Measurements from ENCODE around the gene ATG2B.

ATG2B gene

GRCh38 chr14:96362965-96363750 lies at the start of gene ATG2B, which contains the start of gene GSKIP:
ATG2B (minus strand) TSS chr14:96363341; CDS start chr14:96362976, 365 bp downstream.
GSKIP (plus strand) TSS chr14:96363526; CDS start chr14:96382248, 18,722 bp downstream.
- peak; percentile 97 for DNase-seq

DNA sequence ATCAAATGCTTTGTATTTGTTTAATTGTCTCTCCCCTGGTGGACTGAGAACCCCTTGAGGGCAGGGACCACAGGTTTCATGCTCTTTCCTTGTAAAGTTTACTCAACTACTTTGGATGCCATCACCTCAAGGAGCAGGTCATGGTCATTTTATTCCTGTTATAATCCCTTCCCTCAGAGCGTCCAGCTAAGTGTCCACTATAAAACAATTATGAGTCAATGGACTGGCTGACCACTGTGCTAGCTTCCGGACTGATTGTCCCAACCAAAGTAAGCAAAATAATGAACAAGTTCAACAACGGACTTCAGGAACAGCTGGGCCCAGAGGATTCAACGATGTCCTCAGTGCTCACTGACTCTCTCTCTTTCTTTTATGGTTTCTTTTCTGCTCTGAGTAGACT lies 47.0 kb upstream of the ATG2B start:
- DNase-seq, result no peak

- no peak for DNase-seq
Measured at GRCh38 chr14:96409701-96410100, 46.6 kb upstream of the ATG2B start.

- no peak for DNase-seq
Measured at GRCh38 chr14:96408608-96409007, 45.5 kb upstream of the ATG2B start.

DNA sequence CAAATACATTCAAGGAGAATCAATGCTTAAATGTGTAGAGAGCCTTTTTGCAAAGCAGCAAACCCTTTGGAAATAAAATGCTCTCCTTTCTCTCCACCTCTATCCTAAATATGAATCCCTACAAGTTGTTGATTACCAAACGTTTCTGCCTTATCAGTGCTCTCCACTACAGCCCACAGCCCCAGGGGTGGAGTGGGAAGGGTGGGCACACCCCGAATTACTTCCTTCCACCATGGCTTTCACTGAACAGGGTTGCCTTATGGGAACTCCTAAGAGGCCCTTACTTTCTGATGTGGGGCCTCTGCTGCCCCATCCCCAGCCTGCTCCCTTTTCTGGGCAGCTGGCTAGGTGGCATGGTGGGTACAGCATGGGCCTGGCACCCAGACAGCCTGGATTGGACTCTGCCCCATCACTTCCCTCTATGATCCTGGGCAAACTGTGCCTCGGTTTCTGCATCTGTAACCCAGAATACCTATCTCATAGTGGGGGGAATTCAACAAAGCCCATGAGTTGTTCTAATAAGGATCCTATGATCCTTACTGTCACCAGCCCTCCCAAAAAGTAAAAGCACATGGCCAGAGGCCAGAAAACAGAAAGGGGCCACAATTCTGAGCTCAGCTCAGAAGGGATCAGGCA lies 44.9 kb upstream of the ATG2B start:
- no peak for DNase-seq

DNA sequence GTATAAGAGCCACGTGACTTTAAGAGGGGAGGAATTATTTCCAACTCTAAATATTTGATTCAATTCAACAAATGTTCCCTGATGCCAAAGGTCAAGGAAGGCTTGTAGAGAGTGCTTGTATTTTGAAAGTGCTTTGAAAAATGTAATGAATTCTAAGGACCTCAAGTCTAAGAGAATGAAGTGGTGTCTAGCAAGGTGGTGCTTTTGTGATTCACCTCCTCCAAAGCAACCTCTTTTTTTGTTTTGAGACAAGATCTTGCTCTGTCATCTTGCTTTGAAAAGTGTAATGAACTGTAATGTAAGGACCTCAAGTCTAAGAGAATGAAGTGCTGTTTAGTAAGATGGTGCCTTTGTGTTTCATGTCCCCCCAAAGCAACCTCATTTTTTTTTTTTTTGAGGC lies 42.5 kb upstream of the ATG2B start:
- no peak for DNase-seq

DNA sequence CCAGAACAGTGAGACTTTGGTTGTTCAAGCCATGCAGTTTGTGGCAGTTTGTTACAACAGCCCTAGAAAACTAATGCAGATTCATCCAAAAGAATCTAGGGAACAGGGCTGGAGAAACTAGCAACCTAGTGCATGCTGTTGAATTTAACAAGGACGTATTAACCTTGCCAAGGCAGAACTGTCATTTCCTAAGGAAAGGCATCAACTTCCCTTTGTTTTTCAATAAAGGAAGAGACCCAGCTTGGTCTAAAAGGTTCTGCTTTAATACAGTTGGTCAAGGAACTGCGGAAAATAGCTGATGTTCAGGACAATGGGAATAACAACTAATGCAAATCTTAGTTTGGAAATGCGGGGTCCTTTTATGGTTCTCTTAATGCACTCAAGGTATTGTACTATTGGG lies 40.3 kb upstream of the ATG2B start:
- DNase-seq, result no peak

DNA sequence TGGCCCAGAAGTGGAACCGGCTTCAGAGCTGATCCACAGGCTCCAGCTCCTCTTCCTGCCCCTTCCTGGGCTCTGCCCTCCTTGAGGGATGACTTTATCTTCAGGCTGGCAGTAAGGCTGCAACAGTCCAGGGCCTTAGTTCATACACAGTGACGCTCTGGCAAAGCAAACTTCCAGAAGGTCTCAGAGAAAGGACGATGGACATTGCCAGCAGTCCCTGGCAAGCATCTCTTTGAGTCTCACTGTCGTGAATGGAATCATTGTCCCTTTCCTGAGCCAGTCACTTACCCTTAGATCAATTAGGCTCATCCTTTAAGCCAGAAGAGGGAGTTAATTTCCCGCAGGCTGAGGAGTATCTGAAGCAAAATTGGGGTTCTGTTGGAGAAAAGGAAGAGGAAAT lies 37.4 kb upstream of the ATG2B start:
- DNase-seq, result no peak

GRCh38 chr14:96399405-96399804 lies 36.3 kb upstream of the ATG2B start:
- no peak for DNase-seq

DNA sequence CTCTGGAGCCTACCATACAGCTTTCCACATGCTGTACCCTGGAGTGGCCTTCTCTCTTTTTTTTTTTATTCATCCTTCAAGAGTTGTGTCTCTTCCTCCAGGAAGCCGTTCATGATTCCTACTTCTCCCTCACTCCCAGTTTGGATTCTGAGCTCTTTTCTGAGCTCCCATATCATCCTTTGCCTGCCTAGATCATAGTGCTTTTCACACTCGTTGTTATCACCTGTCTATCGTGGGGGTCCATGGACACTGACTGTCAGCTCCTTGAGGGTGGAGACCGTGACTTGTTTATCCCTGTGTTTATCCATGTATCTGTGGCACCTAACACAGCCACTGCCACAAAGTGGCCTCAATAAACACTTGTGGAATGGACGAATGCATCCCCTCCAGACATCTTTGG lies 35.8 kb upstream of the ATG2B start:
- no peak for DNase-seq

- no peak for DNase-seq
Measured at GRCh38 chr14:96398432-96398831, 35.3 kb upstream of the ATG2B start.

- no peak for DNase-seq
Measured at GRCh38 chr14:96394047-96394815, 31.1 kb upstream of the ATG2B start.

GRCh38 chr14:96393071-96393691 lies 30.0 kb upstream of the ATG2B start:
- DNase-seq, result no peak

DNA sequence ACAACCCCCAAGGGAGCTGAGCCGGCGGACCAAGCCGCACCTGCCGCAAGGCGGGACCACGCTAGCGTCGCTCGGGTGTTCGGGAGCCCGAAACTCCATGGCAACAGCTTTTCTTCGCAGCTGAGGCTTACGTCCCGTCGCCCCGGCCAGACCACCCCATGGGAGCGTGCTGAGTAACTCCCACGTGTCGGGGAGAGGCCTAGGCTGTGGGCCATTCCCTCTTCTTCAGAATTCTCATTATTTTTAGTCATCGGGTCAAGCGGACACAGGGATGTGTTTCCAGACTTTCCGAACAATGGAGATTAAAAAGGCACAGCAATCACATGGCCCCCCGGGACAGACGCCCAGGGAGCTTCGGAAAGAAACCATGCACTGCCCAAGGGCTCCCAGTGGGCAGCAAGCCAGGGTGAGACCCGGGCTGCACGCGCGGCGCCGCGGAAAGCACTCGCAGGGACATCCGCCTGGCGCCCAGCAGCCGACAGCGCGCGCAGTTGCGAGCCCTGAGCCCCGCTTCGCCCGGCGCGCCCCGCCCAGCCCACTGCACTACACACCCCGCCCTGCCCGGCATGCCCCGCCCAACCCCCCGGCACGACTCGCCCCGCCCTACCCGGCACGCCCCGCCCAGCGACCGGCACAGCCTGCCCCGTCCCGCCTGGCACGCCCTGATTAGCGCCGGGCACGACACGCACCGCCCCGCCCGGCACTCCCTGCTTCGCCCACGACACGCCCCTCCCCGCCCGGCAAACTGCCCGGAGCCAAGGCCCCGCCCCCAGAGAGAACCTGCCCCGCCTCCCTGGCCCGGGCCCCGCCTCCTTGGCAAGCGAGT lies 28.4 kb upstream of the ATG2B start:
- DNase-seq, result peak; percentile 99

DNA sequence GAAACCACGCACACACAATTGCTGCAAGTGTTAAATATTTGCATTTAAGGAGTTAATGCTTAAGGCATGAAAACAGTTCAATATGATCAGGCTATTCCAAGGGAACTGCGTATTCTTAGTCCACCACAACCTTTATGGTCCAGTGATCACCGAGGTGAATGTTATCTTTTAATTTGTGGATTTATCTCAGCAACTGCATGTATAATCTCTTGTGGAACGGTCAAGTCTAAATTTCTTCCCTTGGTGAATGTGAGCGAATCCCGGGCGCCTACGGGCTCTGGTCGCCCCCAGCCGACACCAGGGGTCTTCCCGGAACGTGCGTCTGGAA lies 27.8 kb upstream of the ATG2B start:
- DNase-seq, result no peak

DNA sequence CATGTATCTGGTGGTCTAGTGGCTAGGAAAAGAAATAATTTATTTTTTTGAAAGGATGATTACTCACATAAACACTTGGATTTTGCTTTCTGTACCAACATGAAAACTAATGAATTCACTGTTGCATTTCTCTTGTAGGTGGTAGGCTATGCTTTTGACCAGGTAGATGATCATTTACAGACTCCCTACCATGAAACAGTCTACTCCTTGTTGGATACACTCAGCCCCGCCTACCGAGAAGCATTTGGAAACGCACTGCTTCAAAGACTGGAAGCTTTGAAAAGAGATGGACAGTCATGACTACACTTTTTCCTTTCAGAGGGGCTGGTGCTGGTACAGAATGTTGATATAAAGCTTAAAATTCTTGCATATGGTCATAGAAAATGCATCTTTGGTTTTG lies 22.2 kb upstream of the ATG2B start:
- no peak for DNase-seq

- DNase-seq, result no peak
Measured at GRCh38 chr14:96384740-96385139, 21.6 kb upstream of the ATG2B start.

- DNase-seq, result no peak
Measured at GRCh38 chr14:96384053-96384452, 20.9 kb upstream of the ATG2B start.

DNA sequence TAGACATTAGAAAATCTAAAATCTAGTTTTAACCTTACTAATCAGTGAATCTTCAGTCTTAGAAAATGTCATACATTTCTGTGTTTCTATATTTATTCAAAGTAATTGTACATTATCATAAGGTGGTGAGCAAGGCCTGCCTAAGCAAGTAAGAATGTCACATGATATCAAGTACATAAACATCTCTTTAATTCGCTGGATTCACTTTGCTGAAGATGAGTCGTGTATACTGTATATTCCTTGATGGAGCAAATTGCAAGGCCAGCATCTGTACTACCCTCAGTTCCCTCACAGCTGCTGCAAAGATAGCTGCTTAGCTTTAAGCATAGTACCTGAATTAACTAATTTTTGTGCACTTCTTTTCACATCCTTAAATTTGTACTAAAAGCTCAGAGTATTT lies 20.3 kb upstream of the ATG2B start:
- no peak for DNase-seq

DNA sequence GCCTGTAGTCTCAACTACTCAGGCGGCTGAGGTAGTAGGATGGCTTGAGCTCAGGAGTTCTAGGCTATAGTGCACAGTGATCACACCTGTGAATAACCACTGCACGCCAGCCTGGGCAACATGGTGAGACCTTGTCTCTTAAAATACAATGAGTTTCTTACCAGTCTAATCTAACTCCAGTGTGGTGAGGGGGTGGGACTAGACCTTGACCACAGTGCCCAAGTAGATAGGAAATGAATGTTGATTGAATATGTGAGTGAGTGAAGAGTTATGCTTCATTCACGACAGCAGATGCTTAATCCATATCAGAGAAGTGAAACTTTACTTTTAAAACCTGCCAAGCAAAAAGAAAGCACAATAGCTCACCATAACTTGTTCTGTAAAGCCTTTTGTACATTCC lies 17.6 kb upstream of the ATG2B start:
- no peak for DNase-seq

- DNase-seq, result no peak
Measured at GRCh38 chr14:96376093-96376492, 13.0 kb upstream of the ATG2B start.

DNA sequence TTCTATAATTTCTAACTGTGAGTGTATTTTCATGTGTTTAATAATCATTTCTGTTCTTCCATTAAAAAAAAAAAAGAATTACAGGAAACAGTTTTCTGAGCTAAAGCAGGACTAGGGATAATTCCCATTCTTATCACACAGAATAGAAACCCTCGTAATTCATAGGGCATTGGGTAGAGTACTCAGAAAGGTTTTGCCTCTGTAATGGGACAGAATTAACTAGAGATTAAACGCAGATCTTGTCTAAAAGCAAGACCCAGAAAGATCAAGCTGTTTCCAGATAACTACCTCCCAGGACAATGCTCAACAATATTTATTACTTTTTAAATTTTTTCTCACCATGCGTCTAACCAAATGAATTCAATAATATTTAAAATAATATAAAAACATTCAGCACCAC lies 10.4 kb upstream of the ATG2B start:
- DNase-seq, result no peak

DNA sequence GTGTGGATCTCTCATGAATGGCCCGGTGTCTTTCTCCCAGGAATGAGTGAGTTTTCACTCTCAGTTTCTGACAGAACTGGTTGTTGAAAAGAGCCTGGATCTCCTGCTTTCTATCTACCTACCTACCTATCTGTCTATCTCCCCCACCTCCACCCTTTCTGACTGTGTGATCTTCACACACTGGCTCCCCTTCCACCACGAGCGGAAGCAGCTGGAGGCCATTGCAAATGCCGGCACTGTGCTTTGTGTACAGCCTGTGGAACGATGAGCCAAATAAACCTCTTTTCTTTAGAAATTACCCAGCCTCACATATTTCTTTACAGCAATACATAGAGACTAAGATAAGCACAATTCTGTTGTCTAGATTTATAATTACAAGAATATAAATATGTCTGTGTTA lies 7.4 kb upstream of the ATG2B start:
- DNase-seq, result no peak
